IPS-18a (cell line): ENCODE results near the gene ANKRD33B.
"Not testable (repeated sequence)": the region's sequence is repeated elsewhere in the genome, so short reads cannot be mapped to it uniquely, and the experiment has no call there.

Experiments
- H3K27ac ChIP-seq: one replicate; pipeline ENCODE4 v1.5.1; 2013; ENCODE audit warnings: low read length
- H3K27me3 ChIP-seq: one replicate; pipeline ENCODE4 v1.6.1; 2013; ENCODE audit warnings: mild to moderate bottlenecking, low read length; ENCODE audit not compliant: control insufficient read depth, insufficient read depth
- H3K36me3 ChIP-seq: one replicate; pipeline ENCODE4 v1.6.1; 2013; ENCODE audit warnings: low read depth, low read length; ENCODE audit not compliant: control insufficient read depth
- H3K4me1 ChIP-seq: one replicate; pipeline ENCODE4 v1.6.1; 2013; ENCODE audit warnings: low read depth, low read length; ENCODE audit not compliant: control insufficient read depth
- H3K4me3 ChIP-seq: one replicate; pipeline ENCODE4 v1.5.1; 2013; ENCODE audit warnings: low read length
- H3K9ac ChIP-seq: one replicate; pipeline ENCODE4 v1.6.1; 2013; ENCODE audit warnings: mild to moderate bottlenecking, low read length, moderate library complexity
- H3K9me3 ChIP-seq: one replicate; pipeline ENCODE4 v1.6.1; 2013; ENCODE audit warnings: low read depth, low read length; ENCODE audit not compliant: control insufficient read depth

Gene ANKRD33B

GRCh38 chr5:10563945-10564837 is at the start of gene ANKRD33B:
ANKRD33B (plus strand) TSS chr5:10564070; CDS start chr5:10564468, 398 bp downstream.
- peaks cover 89% of the 10 kb centered on the region for H3K27me3 ChIP-seq
- H3K4me1 ChIP-seq, result peaks cover 8% of the 10 kb centered on the region
- no peak within 1 kb of the TSS for H3K9ac ChIP-seq
- no peaks in the 10 kb centered on the region for H3K9me3 ChIP-seq
- no peaks in the 10 kb centered on the region for H3K36me3 ChIP-seq
- H3K27ac ChIP-seq, result no peak within 1 kb of the TSS
- H3K4me3 ChIP-seq, result peak within 1 kb of the TSS; percentile 72

- not testable (repeated sequence) for H3K4me1 ChIP-seq, H3K9me3 ChIP-seq, H3K27ac ChIP-seq, H3K36me3 ChIP-seq, H3K4me3 ChIP-seq, H3K27me3 ChIP-seq, H3K9ac ChIP-seq
Observed at GRCh38 chr5:10514572-10514971, 49.3 kb upstream of the ANKRD33B start.

- Histone ChIP-seq H3K4me3 (no peak overlapping the region), H3K9ac (no peak overlapping the region), H3K4me1 (peaks cover 5% of the 10 kb centered on the region), H3K9me3 (no peaks in the 10 kb centered on the region), H3K36me3 (no peaks in the 10 kb centered on the region), H3K27ac (no peak overlapping the region), H3K27me3 (no peaks in the 10 kb centered on the region)
Observed at GRCh38 chr5:10515492-10515891, 48.4 kb upstream of the ANKRD33B start.

GRCh38 chr5:10518347-10518746 is 45.5 kb upstream of the ANKRD33B start:
- Histone ChIP-seq H3K4me1 (peaks cover 5% of the 10 kb centered on the region), H3K9ac (no peak overlapping the region), H3K27me3 (no peaks in the 10 kb centered on the region), H3K4me3 (no peak overlapping the region), H3K27ac (no peak overlapping the region), H3K9me3 (no peaks in the 10 kb centered on the region), H3K36me3 (no peaks in the 10 kb centered on the region)

DNA sequence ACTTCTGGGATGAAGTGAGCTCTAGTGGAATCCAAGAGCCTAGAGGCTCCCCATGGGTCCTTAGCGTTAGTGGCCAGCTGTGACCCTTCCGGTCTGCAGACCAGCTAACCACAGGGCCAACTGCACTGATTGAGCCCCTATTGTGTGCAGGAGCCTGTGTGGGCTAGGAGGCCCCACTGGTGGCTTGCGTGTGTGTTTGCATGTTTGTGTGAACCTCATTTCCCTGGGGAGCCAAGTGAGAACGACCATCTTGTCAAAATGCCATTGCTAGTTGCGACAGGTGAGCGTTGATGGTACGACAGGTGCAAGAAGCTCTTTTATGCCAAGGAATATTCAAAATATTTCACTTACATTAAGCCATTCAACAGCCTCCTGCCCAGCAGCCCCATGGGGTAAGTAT is 44.1 kb upstream of the ANKRD33B start:
- H3K27ac ChIP-seq, result no peak overlapping the region
- H3K4me1 ChIP-seq, result no peaks in the 10 kb centered on the region
- H3K36me3 ChIP-seq, result no peaks in the 10 kb centered on the region
- no peak overlapping the region for H3K4me3 ChIP-seq
- H3K27me3 ChIP-seq, result no peaks in the 10 kb centered on the region
- no peaks in the 10 kb centered on the region for H3K9me3 ChIP-seq
- no peak overlapping the region for H3K9ac ChIP-seq

DNA sequence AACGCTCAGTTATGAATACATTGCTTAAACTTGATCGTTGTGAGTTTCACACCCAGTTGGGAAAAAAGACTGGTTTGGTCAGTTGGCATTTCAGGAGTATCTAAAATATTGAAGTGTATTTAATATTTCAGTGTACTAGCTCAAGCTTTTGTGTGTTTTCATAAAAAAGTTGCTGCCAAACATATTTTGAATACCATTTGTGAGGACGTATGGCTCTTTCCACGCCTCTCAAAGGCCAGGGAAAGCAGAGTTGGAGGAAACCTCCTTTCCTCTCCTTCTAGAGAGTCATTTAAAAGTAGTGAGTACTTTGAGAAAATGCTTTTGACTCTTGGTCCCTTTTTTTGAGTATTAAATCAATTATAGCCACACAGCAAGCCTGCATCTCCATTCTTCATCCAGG is 43.2 kb upstream of the ANKRD33B start:
- Histone ChIP-seq H3K27ac (no peak overlapping the region), H3K27me3 (no peaks in the 10 kb centered on the region), H3K36me3 (no peaks in the 10 kb centered on the region), H3K9ac (no peak overlapping the region), H3K4me1 (no peaks in the 10 kb centered on the region), H3K4me3 (no peak overlapping the region), H3K9me3 (no peaks in the 10 kb centered on the region)

GRCh38 chr5:10521466-10522223 is 42.2 kb upstream of the ANKRD33B start:
- H3K4me1 ChIP-seq, result no peaks in the 10 kb centered on the region
- H3K9me3 ChIP-seq, result no peaks in the 10 kb centered on the region
- no peaks in the 10 kb centered on the region for H3K36me3 ChIP-seq
- no peak overlapping the region for H3K9ac ChIP-seq
- no peak overlapping the region for H3K27ac ChIP-seq
- H3K4me3 ChIP-seq, result no peak overlapping the region
- no peaks in the 10 kb centered on the region for H3K27me3 ChIP-seq

- Histone ChIP-seq H3K36me3 (no peaks in the 10 kb centered on the region), H3K27me3 (no peaks in the 10 kb centered on the region), H3K9ac (no peak overlapping the region), H3K27ac (no peak overlapping the region), H3K4me1 (no peaks in the 10 kb centered on the region), H3K9me3 (no peaks in the 10 kb centered on the region), H3K4me3 (no peak overlapping the region)
Observed at GRCh38 chr5:10522224-10522611, 41.7 kb upstream of the ANKRD33B start.

DNA sequence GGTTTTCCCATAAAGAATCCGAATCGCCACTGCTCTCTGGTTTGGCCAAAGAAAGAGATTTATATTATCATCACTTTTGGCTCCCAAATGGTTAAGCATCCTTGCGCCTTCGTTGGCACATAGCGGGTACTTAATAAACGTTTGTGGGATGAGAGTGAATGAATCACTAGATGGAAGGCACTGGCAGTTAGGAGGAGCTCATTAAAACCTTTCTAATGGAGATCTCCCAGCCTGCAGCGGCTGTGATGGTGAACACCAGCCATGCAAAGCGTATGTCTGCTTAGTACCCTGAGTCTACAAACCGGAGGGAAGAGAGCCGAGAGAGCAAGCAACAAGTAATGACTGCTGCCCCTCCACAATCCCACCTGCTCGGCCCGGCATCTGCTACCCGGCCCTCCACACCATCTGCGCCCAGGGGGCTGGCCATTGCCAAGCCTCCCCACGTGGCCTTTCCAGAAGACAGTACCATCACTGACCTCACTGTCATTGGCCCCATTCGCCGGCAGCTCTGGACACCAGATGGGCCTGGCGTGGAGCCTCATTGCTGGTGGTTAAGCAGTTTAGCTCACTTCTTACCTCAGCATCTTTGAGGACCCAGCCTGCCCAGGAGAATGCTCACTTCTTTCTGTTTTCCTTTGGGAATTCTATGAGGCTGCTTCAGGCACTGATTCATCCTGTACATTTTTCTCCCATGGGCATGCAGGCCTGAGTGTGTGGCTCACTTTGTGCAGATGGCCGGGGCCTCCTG is 39.3 kb upstream of the ANKRD33B start:
- Histone ChIP-seq H3K4me1 (peaks cover 5% of the 10 kb centered on the region), H3K4me3 (no peak overlapping the region), H3K27ac (no peak overlapping the region), H3K9me3 (no peaks in the 10 kb centered on the region), H3K9ac (no peak overlapping the region), H3K36me3 (no peaks in the 10 kb centered on the region), H3K27me3 (no peaks in the 10 kb centered on the region)

- Histone ChIP-seq H3K4me1 (peaks cover 5% of the 10 kb centered on the region), H3K4me3 (no peak overlapping the region), H3K9ac (no peak overlapping the region), H3K27ac (no peak overlapping the region), H3K36me3 (no peaks in the 10 kb centered on the region), H3K27me3 (no peaks in the 10 kb centered on the region), H3K9me3 (no peaks in the 10 kb centered on the region)
Observed at GRCh38 chr5:10525124-10525495, 38.8 kb upstream of the ANKRD33B start.

DNA sequence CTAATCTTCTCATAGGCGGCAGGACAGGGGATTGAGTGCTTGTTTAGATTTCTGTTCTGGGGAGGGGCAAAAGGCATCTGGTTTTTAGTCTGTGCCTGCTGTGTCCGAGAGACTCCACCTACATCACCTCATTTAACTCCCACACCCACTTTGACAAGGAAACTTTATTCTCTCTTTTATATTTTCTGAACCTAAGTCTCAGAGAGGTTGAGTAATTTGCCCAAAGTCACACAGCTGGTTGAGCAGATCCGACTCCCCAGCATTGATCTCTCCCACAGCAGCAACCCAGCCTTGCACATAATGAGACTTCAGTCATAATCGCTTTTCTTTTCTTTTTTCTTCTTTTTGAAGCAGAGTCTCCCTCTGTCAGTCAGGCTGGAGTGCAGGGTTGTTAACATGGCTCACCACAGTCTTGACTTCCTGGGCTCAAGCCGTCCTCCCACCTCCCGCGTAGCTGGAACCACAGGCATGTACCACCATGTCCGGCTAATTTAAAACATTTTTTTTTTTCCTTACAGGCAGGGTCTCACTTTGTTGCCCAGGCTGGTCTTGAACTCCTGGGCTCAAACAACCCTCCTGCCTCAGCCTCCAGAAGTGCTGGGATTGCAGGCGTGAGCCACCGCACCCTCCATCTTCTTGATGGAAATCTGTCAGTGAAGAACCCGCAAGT is 36.5 kb upstream of the ANKRD33B start:
- Histone ChIP-seq H3K9ac (no peak overlapping the region), H3K4me1 (peaks cover 5% of the 10 kb centered on the region), H3K9me3 (no peaks in the 10 kb centered on the region), H3K4me3 (no peak overlapping the region), H3K27me3 (no peaks in the 10 kb centered on the region), H3K27ac (no peak overlapping the region), H3K36me3 (no peaks in the 10 kb centered on the region)
